Measurements from ENCODE around the gene KLF5.

- TF ChIP-seq POLR2A (IDR thresholded peaks at IDR 0.05) (no peak), POLR2AphosphoS5 (IDR thresholded peaks at IDR 0.05) (no peak)
- TF ChIP-seq, protein P1, sequence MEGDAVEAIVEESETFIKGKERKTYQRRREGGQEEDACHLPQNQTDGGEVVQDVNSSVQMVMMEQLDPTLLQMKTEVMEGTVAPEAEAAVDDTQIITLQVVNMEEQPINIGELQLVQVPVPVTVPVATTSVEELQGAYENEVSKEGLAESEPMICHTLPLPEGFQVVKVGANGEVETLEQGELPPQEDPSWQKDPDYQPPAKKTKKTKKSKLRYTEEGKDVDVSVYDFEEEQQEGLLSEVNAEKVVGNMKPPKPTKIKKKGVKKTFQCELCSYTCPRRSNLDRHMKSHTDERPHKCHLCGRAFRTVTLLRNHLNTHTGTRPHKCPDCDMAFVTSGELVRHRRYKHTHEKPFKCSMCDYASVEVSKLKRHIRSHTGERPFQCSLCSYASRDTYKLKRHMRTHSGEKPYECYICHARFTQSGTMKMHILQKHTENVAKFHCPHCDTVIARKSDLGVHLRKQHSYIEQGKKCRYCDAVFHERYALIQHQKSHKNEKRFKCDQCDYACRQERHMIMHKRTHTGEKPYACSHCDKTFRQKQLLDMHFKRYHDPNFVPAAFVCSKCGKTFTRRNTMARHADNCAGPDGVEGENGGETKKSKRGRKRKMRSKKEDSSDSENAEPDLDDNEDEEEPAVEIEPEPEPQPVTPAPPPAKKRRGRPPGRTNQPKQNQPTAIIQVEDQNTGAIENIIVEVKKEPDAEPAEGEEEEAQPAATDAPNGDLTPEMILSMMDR (IDR thresholded peaks at IDR 0.05 in 8 of 11, conservative IDR thresholded peaks at IDR 0.05 in 3 of 11), result no peak
Measured at GRCh38 chr13:73039201-73040108, 19.4 kb upstream of the KLF5 start.

All from spleen (tissue), 7 donors.